HepG2 (cell line): ENCODE results near the gene UBE2Q2. TPM values are rescaled to one million over a fixed set of nuclear protein-coding genes. Genes with fewer than 3 reads are reported as not detected.

Experiments used
- BATF2 ChIP-seq: sonication (generic); formaldehyde crosslinking; IDR thresholded peaks from 2 replicates; pipeline ENCODE4 v1.8.0; 2022; ENCODE audit warnings: mild to moderate bottlenecking, missing genetic modification reagents, moderate library complexity
- BRD4 ChIP-seq: sonication (generic); formaldehyde crosslinking; IDR thresholded peaks from 2 replicates; pipeline ENCODE4 v1.4.0; 2020; ENCODE audit warnings: missing genetic modification reagents
- DNMT3B ChIP-seq: conservative IDR thresholded peaks from 2 replicates; pipeline ENCODE4 v1.6.1; 2016; ENCODE audit warnings: missing biosample characterization, control low read depth
- ELF1 ChIP-seq: sonication (generic); formaldehyde crosslinking; IDR thresholded peaks from 2 replicates; pipeline ENCODE4 v1.4.0; 2020; ENCODE audit warnings: missing genetic modification reagents
- KLF12 ChIP-seq: sonication (generic); formaldehyde crosslinking; IDR thresholded peaks from 2 replicates; pipeline ENCODE4 v1.4.0; 2020; ENCODE audit warnings: missing genetic modification reagents, borderline replicate concordance
- LBX2 ChIP-seq: sonication (generic); formaldehyde crosslinking; IDR thresholded peaks from 2 replicates; pipeline ENCODE4 v1.5.0; 2020; ENCODE audit warnings: missing genetic modification reagents, mild to moderate bottlenecking, borderline replicate concordance
- PBX3 ChIP-seq: sonication (generic); formaldehyde crosslinking; IDR thresholded peaks from 2 replicates; pipeline ENCODE4 v1.8.1; 2023; ENCODE audit warnings: missing genetic modification reagents, inconsistent platforms, borderline replicate concordance
- RCOR2 ChIP-seq: IDR thresholded peaks from 2 replicates; pipeline ENCODE4 v1.6.1; 2016; ENCODE audit warnings: missing biosample characterization, missing genetic modification reagents
- REST ChIP-seq, 2 experiments: IDR thresholded peaks; 2 replicates each; pipeline ENCODE4 v1.6.1; 2011 to 2012; ENCODE audit warnings: low read length in 2 of 2, borderline replicate concordance in 1 of 2, low read depth in 1 of 2, mild to moderate bottlenecking in 1 of 2, moderate library complexity in 1 of 2
- RFXANK ChIP-seq: IDR thresholded peaks from 2 replicates; pipeline ENCODE4 v1.6.1; 2016
- RORA ChIP-seq: sonication (generic); formaldehyde crosslinking; IDR thresholded peaks from 2 replicates; pipeline ENCODE4 v1.5.0; 2020; ENCODE audit warnings: mild to moderate bottlenecking, missing genetic modification reagents, moderate library complexity
- THAP9 ChIP-seq: sonication (generic); formaldehyde crosslinking; IDR thresholded peaks from 2 replicates; pipeline ENCODE4; 2020; ENCODE audit warnings: missing genetic modification reagents, mild to moderate bottlenecking, borderline replicate concordance
- TOPORS ChIP-seq: sonication (generic); formaldehyde crosslinking; IDR thresholded peaks from 2 replicates; pipeline ENCODE4 v1.8.0; 2023; ENCODE audit warnings: mild to moderate bottlenecking, missing genetic modification reagents
- XRCC5 ChIP-seq: fragments of 200-400 bp; formaldehyde crosslinking; optimal IDR thresholded peaks from 2 replicates; pipeline ENCODE3; 2017; ENCODE audit warnings: mild to moderate bottlenecking, low read length
- ZC3H13 ChIP-seq: sonication (generic); formaldehyde crosslinking; IDR thresholded peaks from 2 replicates; pipeline ENCODE4 v1.8.1; 2023; ENCODE audit warnings: mild to moderate bottlenecking, missing genetic modification reagents, moderate library complexity
- ZFP37 ChIP-seq: sonication (generic); formaldehyde crosslinking; IDR thresholded peaks from 2 replicates; pipeline ENCODE4 v1.4.0; 2020; ENCODE audit warnings: missing genetic modification reagents, borderline replicate concordance
- ZNF143 ChIP-seq: sonication (generic); formaldehyde crosslinking; IDR thresholded peaks from 2 replicates; pipeline ENCODE4 v1.4.0; 2020; ENCODE audit warnings: missing genetic modification reagents
- ZNF225 ChIP-seq: sonication (generic); formaldehyde crosslinking; IDR thresholded peaks from 2 replicates; pipeline ENCODE4 v1.4.0; 2020; ENCODE audit warnings: mild to moderate bottlenecking, missing genetic modification reagents
- ZNF326 ChIP-seq: sonication (generic); formaldehyde crosslinking; IDR thresholded peaks from 2 replicates; pipeline ENCODE4 v1.4.0; 2020; ENCODE audit warnings: missing genetic modification reagents, borderline replicate concordance
- ZNF777 ChIP-seq: sonication (generic); formaldehyde crosslinking; IDR thresholded peaks from 2 replicates; pipeline ENCODE4 v1.4.0; 2020; ENCODE audit warnings: missing genetic modification reagents
- ZSCAN22 ChIP-seq: sonication (generic); formaldehyde crosslinking; IDR thresholded peaks from 2 replicates; pipeline ENCODE4 v1.4.0; 2020; ENCODE audit warnings: mild to moderate bottlenecking, missing genetic modification reagents
- polyA plus RNA-seq, 8 experiments: library from polyadenylated mRNA; depleted of rRNA in 3 of 8; stranded (reverse) in 7 of 8; unstranded in 1 of 8; fragments of >200 nt; fragmentation: Illumina TruSeq in 4 of 8; extraction: Trizol in 4 of 8; gene quantifications; 2 replicates each; pipeline versions ENCODE4 v1.2.1 to v1.2.3, GENCODE V29; 2011 to 2016; ENCODE audit warnings: low read depth in 4 of 8, missing spikeins in 1 of 8, mixed read lengths in 1 of 8; ENCODE audit not compliant: insufficient read depth in 1 of 8
- total RNA-seq, 5 experiments: library from RNA; depleted of rRNA; stranded (reverse); fragments of >200 nt; fragmentation: Illumina TruSeq; extraction: Trizol; gene quantifications; 2 replicates each; pipeline ENCODE4 v1.2.3, GENCODE V29; 2016; ENCODE audit warnings: low read depth in 1 of 5

Gene UBE2Q2
- total and polyA plus RNA-seq, 2 of the 13 experiments (the other 11 are each of a cell fraction or from before 2014, with no cell fraction given), result 10.6 to 20.4 TPM

- no peak for TF ChIP-seq RCOR2 (CRISPR knock-in tag)
- TF ChIP-seq XRCC5, result no peak
- TF ChIP-seq KLF12 (CRISPR knock-in tag), result no peak; the same call in 1 of the 2 replicates
- no peak for TF ChIP-seq ZSCAN22 (CRISPR knock-in tag)
- TF ChIP-seq ELF1 (CRISPR knock-in tag), result no peak
- peak; percentile 80 for TF ChIP-seq TOPORS (CRISPR knock-in tag)
- TF ChIP-seq RFXANK (CRISPR knock-in tag), result no peak
- TF ChIP-seq RORA (CRISPR knock-in tag), result no peak
- TF ChIP-seq BATF2 (CRISPR knock-in tag), result no peak
- TF ChIP-seq ZFP37, result no peak
- 0 out of 2 replicates have a peak, but pooled peaks have one; percentile 20 for TF ChIP-seq BRD4 (CRISPR knock-in tag)
- TF ChIP-seq ZNF777 (CRISPR knock-in tag), result no peak
- TF ChIP-seq ZNF326 (CRISPR knock-in tag), result no peak
- no peak for TF ChIP-seq REST (IDR thresholded peaks at IDR 0.05; ENCODE audit: borderline replicate concordance in 1 of 2, low read depth in 1 of 2, low read length in 2 of 2)
- TF ChIP-seq LBX2 (CRISPR knock-in tag), result no peak
- TF ChIP-seq PBX3 (CRISPR knock-in tag), result no peak
- TF ChIP-seq ZNF225 (CRISPR knock-in tag), result 0 out of 2 replicates have a peak, but pooled peaks have one; percentile 28
- TF ChIP-seq ZNF143, result no peak
- no peak for TF ChIP-seq THAP9 (CRISPR knock-in tag)
- no peak for TF ChIP-seq DNMT3B (CRISPR knock-in tag)
- no peak for TF ChIP-seq ZC3H13
These were observed at the start of gene UBE2Q2 (continued) for GRCh38 chr15:75842722-75843677.
